ENCODE measurements around the gene SULT1A1. TPM values are rescaled to one million over a fixed set of nuclear protein-coding genes. Genes with fewer than 3 reads are reported as not detected.
"Not testable (repeated sequence)": the region's sequence is repeated elsewhere in the genome, so short reads cannot be mapped to it uniquely, and the experiment has no call there.

Gene SULT1A1
- polyA plus RNA-seq, 3 donors from 2014 or later, result 4.5 to 7.0 (median 6.5) TPM

GRCh38 chr16:28602529-28602928 lies 7.3 kb downstream of the SULT1A1 start:
- no peak for DNase-seq
- Mint-ChIP-seq H3K9me3 (no peaks in the 10 kb centered on the region), H3K36me3 (no peaks in the 10 kb centered on the region), H3K27me3 (ENCODE audit: low read depth in 3 of 3) (no peaks in the 10 kb centered on the region), H3K4me1 (no peaks in the 10 kb centered on the region), H3K27ac (no peak overlapping the region), H3K4me3 (no peak overlapping the region)

- H3K4me3 Mint-ChIP-seq; DNase-seq; H3K27me3 Mint-ChIP-seq (ENCODE audit: low read depth in 3 of 3); H3K9me3 Mint-ChIP-seq; H3K36me3 Mint-ChIP-seq; H3K4me1 Mint-ChIP-seq; H3K27ac Mint-ChIP-seq: not testable (repeated sequence)
Measured at GRCh38 chr16:28602062-28602461, 7.8 kb downstream of the SULT1A1 start.

DNA sequence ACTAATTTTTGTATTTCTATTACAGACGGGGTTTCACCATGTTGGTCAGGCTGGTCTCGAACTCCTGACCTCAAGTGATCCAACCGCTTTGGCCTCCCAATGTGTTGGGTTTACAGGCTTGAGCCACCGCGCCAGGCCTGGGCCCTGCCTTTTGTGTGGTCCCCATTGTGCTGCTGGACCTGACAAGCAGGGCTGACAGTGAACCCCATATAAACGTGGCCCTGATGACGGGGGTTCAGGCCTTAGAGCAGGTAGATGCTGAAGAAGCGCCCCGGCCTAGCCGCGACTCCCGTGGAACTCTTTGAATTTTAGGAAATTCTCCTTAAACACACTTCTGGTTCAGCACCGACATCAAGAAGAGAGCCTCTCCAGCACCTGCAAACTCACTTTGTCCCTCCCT lies 8.3 kb downstream of the SULT1A1 start:
- not testable (repeated sequence) for H3K36me3 Mint-ChIP-seq; DNase-seq; H3K9me3 Mint-ChIP-seq; H3K27me3 Mint-ChIP-seq (ENCODE audit: low read depth in 3 of 3); H3K27ac Mint-ChIP-seq; H3K4me1 Mint-ChIP-seq
- H3K4me3 Mint-ChIP-seq, result peak overlapping the region in 1 of 5 donors; percentile 26

GRCh38 chr16:28600965-28601364 lies 8.9 kb downstream of the SULT1A1 start:
- not testable (repeated sequence) for DNase-seq; H3K4me3 Mint-ChIP-seq; H3K36me3 Mint-ChIP-seq; H3K4me1 Mint-ChIP-seq; H3K9me3 Mint-ChIP-seq; H3K27me3 Mint-ChIP-seq (ENCODE audit: low read depth in 3 of 3); H3K27ac Mint-ChIP-seq

- H3K9me3 Mint-ChIP-seq; H3K27me3 Mint-ChIP-seq (ENCODE audit: low read depth in 3 of 3); H3K4me1 Mint-ChIP-seq; H3K27ac Mint-ChIP-seq; H3K4me3 Mint-ChIP-seq; H3K36me3 Mint-ChIP-seq; DNase-seq: not testable (repeated sequence)
Measured at GRCh38 chr16:28599377-28600285, 10.2 kb downstream of the SULT1A1 start.

- Mint-ChIP-seq H3K9me3 (no peaks in the 10 kb centered on the region), H3K4me3 (no peak overlapping the region), H3K36me3 (no peaks in the 10 kb centered on the region), H3K27me3 (ENCODE audit: low read depth in 3 of 3) (peaks cover 0 to 2% (median 0%) of the 10 kb centered on the region in 3 donors), H3K27ac (no peak overlapping the region), H3K4me1 (peaks cover 0 to 6% of the 10 kb centered on the region in 2 donors)
- DNase-seq, result no peak
Measured at GRCh38 chr16:28597692-28598261, 12.1 kb downstream of the SULT1A1 start.

GRCh38 chr16:28596840-28597691 lies 12.8 kb downstream of the SULT1A1 start, which contains the start of gene SULT1A2:
Gene SULT1A2 (minus strand): TSS chr16:28597050. CDS start chr16:28595930, 1,120 bp downstream.
- no peak for DNase-seq
- Mint-ChIP-seq H3K27ac (peak within 1 kb of the TSS in 1 of 6 donors; percentile 30), H3K4me1 (peaks cover 0 to 6% of the 10 kb centered on the region in 2 donors), H3K27me3 (ENCODE audit: low read depth in 3 of 3) (peaks cover 0 to 2% (median 0%) of the 10 kb centered on the region in 3 donors), H3K36me3 (no peaks in the 10 kb centered on the region), H3K4me3 (no peak within 1 kb of the TSS), H3K9me3 (no peaks in the 10 kb centered on the region)

- H3K4me3 Mint-ChIP-seq, result no peak overlapping the region
- H3K27me3 Mint-ChIP-seq (ENCODE audit: low read depth in 3 of 3), result peaks cover 0 to 2% (median 0%) of the 10 kb centered on the region in 3 donors
- peaks cover 0 to 6% (median 0%) of the 10 kb centered on the region in 3 donors for H3K36me3 Mint-ChIP-seq
- no peak overlapping the region for H3K27ac Mint-ChIP-seq
- H3K9me3 Mint-ChIP-seq, result no peaks in the 10 kb centered on the region
- peaks cover 0 to 6% of the 10 kb centered on the region in 2 donors for H3K4me1 Mint-ChIP-seq
- DNase-seq, result no peak
Measured at GRCh38 chr16:28596115-28596630, 13.7 kb downstream of the SULT1A1 start.

- H3K27ac Mint-ChIP-seq; DNase-seq; H3K4me3 Mint-ChIP-seq; H3K9me3 Mint-ChIP-seq; H3K36me3 Mint-ChIP-seq; H3K27me3 Mint-ChIP-seq (ENCODE audit: low read depth in 3 of 3); H3K4me1 Mint-ChIP-seq: not testable (repeated sequence)
Measured at GRCh38 chr16:28595451-28595850, 14.4 kb downstream of the SULT1A1 start.

DNA sequence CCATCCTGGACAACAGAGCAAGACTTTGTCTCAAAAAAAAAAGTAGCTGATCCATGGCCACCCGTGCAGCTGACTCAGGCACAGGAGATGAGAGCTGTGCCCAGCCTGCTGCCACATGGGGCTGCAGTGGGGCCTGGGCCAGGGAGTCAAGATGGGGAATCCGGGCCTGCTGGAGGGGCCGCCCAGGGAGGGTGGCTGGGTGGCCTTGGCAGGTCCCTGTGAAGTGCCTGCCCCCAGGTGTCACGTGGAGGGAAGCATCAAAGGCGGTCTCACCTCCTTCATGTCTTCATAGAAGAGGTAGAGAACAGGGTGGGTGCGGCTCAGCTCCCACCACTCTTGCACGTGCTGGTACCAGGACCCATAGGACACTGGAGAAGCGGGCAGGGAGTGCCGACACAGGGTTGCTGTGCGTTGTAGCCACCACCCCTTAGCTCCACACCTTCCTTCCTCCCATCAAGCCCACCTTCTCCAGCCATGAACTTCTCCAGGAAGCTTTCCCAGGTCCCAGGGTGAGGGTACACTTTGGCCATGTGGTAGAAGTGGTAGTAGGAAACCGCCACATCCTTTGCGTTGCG lies 16.8 kb downstream of the SULT1A1 start:
- Mint-ChIP-seq H3K27me3 (ENCODE audit: low read depth in 3 of 3) (peaks cover 0 to 2% (median 0%) of the 10 kb centered on the region in 3 donors), H3K4me1 (peaks cover 0 to 6% of the 10 kb centered on the region in 2 donors), H3K36me3 (peaks cover 0 to 18% (median 0%) of the 10 kb centered on the region in 3 donors), H3K9me3 (no peaks in the 10 kb centered on the region), H3K27ac (peak overlapping the region in 3 of 6 donors; percentile 10 to 75 (median 17)), H3K4me3 (no peak overlapping the region)
- no peak for DNase-seq

DNA sequence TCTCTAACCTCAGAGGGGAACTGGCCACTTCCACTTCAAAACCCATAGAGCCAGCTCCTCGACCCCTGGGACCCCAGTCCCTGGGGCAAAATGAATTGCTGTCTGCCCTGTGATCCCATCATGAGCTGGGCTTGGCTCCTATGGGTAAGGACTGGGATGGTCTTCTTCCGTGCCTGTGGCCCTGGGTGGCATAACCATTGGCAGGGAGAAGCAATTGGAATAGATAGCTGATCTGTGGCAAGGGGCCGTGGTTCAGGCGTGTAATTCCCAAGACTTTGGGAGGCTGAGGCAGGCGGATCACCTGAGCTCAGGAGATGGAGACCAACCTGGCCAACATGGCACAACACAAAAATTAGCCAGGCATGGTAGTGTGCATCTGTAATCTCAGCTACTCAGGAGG lies 17.3 kb downstream of the SULT1A1 start:
- Mint-ChIP-seq H3K4me3 (no peak overlapping the region), H3K4me1 (peaks cover 0 to 6% of the 10 kb centered on the region in 2 donors), H3K27ac (no peak overlapping the region), H3K27me3 (ENCODE audit: low read depth in 3 of 3) (peaks cover 0 to 2% (median 0%) of the 10 kb centered on the region in 3 donors), H3K9me3 (no peaks in the 10 kb centered on the region), H3K36me3 (peaks cover 0 to 20% (median 0%) of the 10 kb centered on the region in 3 donors)
- no peak for DNase-seq

DNA sequence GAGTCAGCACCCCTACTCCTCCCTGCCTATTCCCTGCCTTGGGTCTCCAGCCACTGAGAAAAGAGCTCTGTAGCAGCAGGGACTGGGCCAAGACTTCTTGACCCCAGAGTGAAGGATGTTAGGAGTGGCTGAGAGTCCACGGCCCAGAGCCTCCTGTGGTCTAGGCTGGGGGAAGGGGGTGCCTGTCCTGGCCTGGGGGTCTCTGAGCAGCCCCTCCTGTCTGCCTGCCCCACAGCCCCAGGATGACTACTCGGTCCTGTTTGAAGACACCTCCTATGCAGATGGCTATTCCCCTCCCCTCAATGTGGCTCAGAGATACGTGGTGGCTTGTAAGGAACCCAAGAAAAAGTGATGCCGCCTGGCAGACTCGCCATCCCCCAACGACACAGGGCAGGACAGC lies 18.5 kb downstream of the SULT1A1 start:
- peak overlapping the region in 1 of 6 donors; percentile 13 for H3K27ac Mint-ChIP-seq
- H3K4me1 Mint-ChIP-seq, result peaks cover 0 to 2% of the 10 kb centered on the region in 2 donors
- no peak for DNase-seq
- H3K27me3 Mint-ChIP-seq (ENCODE audit: low read depth in 3 of 3), result no peaks in the 10 kb centered on the region
- H3K4me3 Mint-ChIP-seq, result no peak overlapping the region
- no peaks in the 10 kb centered on the region for H3K9me3 Mint-ChIP-seq
- peaks cover 0 to 26% (median 0%) of the 10 kb centered on the region in 3 donors for H3K36me3 Mint-ChIP-seq

Measured in immature natural killer cell (primary cell).